SK-N-SH treated with all-trans-retinoic acid at 6 μM for 48 hours (cell line): Measurements from ENCODE around the gene FANCL.
"Not testable (repeated sequence)": the region's sequence is repeated elsewhere in the genome, so short reads cannot be mapped to it uniquely, and the experiment has no call there.

Experiments
- ATAC-seq: fragments of 200-7000 bp; cut with Tn5 transposase; 3 replicates; pipeline ENCODE4 v1.9.1; 2020; ENCODE audit warnings: mild to moderate bottlenecking, moderate library complexity
- ARNTL ChIP-seq: fragments of 450-650 bp; formaldehyde crosslinking; IDR thresholded peaks from 2 replicates; pipeline ENCODE4 v1.5.0; 2020; ENCODE audit warnings: low read depth, mild to moderate bottlenecking, moderate library complexity, borderline replicate concordance
- CREB5 ChIP-seq: fragments of 250-450 bp; sonication (Bioruptor Pico); IDR thresholded peaks from 2 replicates; pipeline ENCODE4 v1.5.1; 2020; ENCODE audit warnings: low read depth, mild to moderate bottlenecking, moderate library complexity
- CSDC2 ChIP-seq: fragments of 250-450 bp; sonication (Bioruptor Pico); IDR thresholded peaks from 2 replicates; pipeline ENCODE4 v1.5.0; 2020; ENCODE audit warnings: mild to moderate bottlenecking, moderate library complexity
- CSRNP3 ChIP-seq: fragments of 250-450 bp; sonication (Bioruptor Pico); IDR thresholded peaks from 2 replicates; pipeline ENCODE4 v1.5.1; 2021; ENCODE audit warnings: mild to moderate bottlenecking, moderate library complexity
- ESRRG ChIP-seq: fragments of 250-450 bp; sonication (Bioruptor Pico); IDR thresholded peaks from 2 replicates; pipeline ENCODE4 v1.6.1; 2021; ENCODE audit warnings: mild to moderate bottlenecking
- GLIS3 ChIP-seq: fragments of 250-450 bp; sonication (Bioruptor Pico); IDR thresholded peaks from 2 replicates; pipeline ENCODE4 v1.5.0; 2020; ENCODE audit warnings: mild to moderate bottlenecking, moderate library complexity
- ISL1 ChIP-seq: fragments of 250-450 bp; sonication (Bioruptor Pico); IDR thresholded peaks from 2 replicates; pipeline ENCODE4 v2.1.2; 2022; ENCODE audit warnings: mild to moderate bottlenecking, moderate library complexity
- OSR1 ChIP-seq: fragments of 250-450 bp; sonication (Bioruptor Pico); IDR thresholded peaks from 2 replicates; pipeline ENCODE4 v1.8.0; 2022; ENCODE audit warnings: moderate library complexity, mild to moderate bottlenecking, inconsistent platforms
- PPARA ChIP-seq: fragments of 250-450 bp; sonication (Bioruptor Pico); IDR thresholded peaks from 2 replicates; pipeline ENCODE4 v1.5.0; 2020; ENCODE audit warnings: mild to moderate bottlenecking, borderline replicate concordance
- RARB ChIP-seq: fragments of 250-450 bp; sonication (Bioruptor Pico); IDR thresholded peaks from 2 replicates; pipeline ENCODE4 v1.8.0; 2021; ENCODE audit warnings: mild to moderate bottlenecking, moderate library complexity
- SNAI2 ChIP-seq: fragments of 250-450 bp; sonication (Bioruptor Pico); IDR thresholded peaks from 2 replicates; pipeline ENCODE4 v1.5.0; 2020; ENCODE audit warnings: mild to moderate bottlenecking, moderate library complexity
- TCF4 ChIP-seq: fragments of 250-450 bp; sonication (Bioruptor Pico); IDR thresholded peaks from 2 replicates; pipeline ENCODE4 v1.8.0; 2021; ENCODE audit warnings: mild to moderate bottlenecking, moderate library complexity, borderline replicate concordance
- TSHZ2 ChIP-seq: fragments of 250-450 bp; sonication (Bioruptor Pico); IDR thresholded peaks from 2 replicates; pipeline ENCODE4 v1.5.0; 2020; ENCODE audit warnings: mild to moderate bottlenecking, moderate library complexity
- ZC3H10 ChIP-seq: fragments of 250-450 bp; sonication (Bioruptor Pico); IDR thresholded peaks from 2 replicates; pipeline ENCODE4 v1.5.1; 2021; ENCODE audit warnings: mild to moderate bottlenecking, moderate library complexity
- ZFP3 ChIP-seq: fragments of 250-450 bp; sonication (Bioruptor Pico); IDR thresholded peaks from 2 replicates; pipeline ENCODE4 v1.5.0; 2020; ENCODE audit warnings: mild to moderate bottlenecking, moderate library complexity
- ZFP30 ChIP-seq: fragments of 450-650 bp; formaldehyde crosslinking; IDR thresholded peaks from 2 replicates; pipeline ENCODE4 v1.5.0; 2022; ENCODE audit warnings: mild to moderate bottlenecking, moderate library complexity
- ZNF565 ChIP-seq: fragments of 450-650 bp; formaldehyde crosslinking; conservative IDR thresholded peaks from 2 replicates; pipeline ENCODE4 v1.5.0; 2020; ENCODE audit warnings: low read depth, mild to moderate bottlenecking, moderate library complexity
- ZNF70 ChIP-seq: fragments of 450-650 bp; formaldehyde crosslinking; IDR thresholded peaks from 2 replicates; pipeline ENCODE4 v1.5.0; 2020; ENCODE audit warnings: mild to moderate bottlenecking, moderate library complexity
- TF ChIP-seq, protein P1 (sequence below): fragments of 250-450 bp; sonication (Bioruptor Pico); IDR thresholded peaks from 2 replicates; pipeline ENCODE4 v1.8.0; 2020; ENCODE audit warnings: mild to moderate bottlenecking, moderate library complexity, borderline replicate concordance
- TF ChIP-seq, protein P2 (sequence below): fragments of 250-450 bp; sonication (Bioruptor Pico); IDR thresholded peaks from 2 replicates; pipeline ENCODE4 v1.8.0; 2021; ENCODE audit warnings: low read depth, mild to moderate bottlenecking, moderate library complexity, borderline replicate concordance

The FANCL gene

GRCh38 chr2:58268685-58269084 lies 27.6 kb upstream of the FANCL start:
- ATAC-seq = no peak
- no peak for TF ChIP-seq CSRNP3 (CRISPR knock-in tag)
- no peak for TF ChIP-seq ZFP3
- no peak for TF ChIP-seq ESRRG (CRISPR knock-in tag)
- no peak for TF ChIP-seq CSDC2 (CRISPR knock-in tag)
- TF ChIP-seq, all 23 proteins: peak for 0

GRCh38 chr2:58266211-58266610 lies 25.1 kb upstream of the FANCL start:
- TF ChIP-seq TSHZ2 (CRISPR knock-in tag) (no peak), GLIS3 (CRISPR knock-in tag) (no peak), ZC3H10 (CRISPR knock-in tag) (no peak)
- ATAC-seq = no peak

GRCh38 chr2:58261209-58261608 lies 20.1 kb upstream of the FANCL start:
- TF ChIP-seq ZNF70 (CRISPR knock-in tag) (no peak), ESRRG (CRISPR knock-in tag) (no peak), GLIS3 (CRISPR knock-in tag) (no peak), ARNTL (CRISPR knock-in tag) (no peak), OSR1 (CRISPR knock-in tag) (no peak), ZC3H10 (CRISPR knock-in tag) (no peak), ZFP3 (no peak), SNAI2 (no peak), CSRNP3 (CRISPR knock-in tag) (no peak), CREB5 (CRISPR knock-in tag) (no peak), PPARA (CRISPR knock-in tag) (no peak), RARB (no peak), ISL1 (CRISPR knock-in tag) (no peak), ZFP30 (CRISPR knock-in tag) (no peak), ZNF565 (CRISPR knock-in tag) (no peak), TSHZ2 (CRISPR knock-in tag) (no peak), TCF4 (CRISPR knock-in tag) (no peak), CSDC2 (CRISPR knock-in tag) (no peak)
- TF ChIP-seq, protein P1, sequence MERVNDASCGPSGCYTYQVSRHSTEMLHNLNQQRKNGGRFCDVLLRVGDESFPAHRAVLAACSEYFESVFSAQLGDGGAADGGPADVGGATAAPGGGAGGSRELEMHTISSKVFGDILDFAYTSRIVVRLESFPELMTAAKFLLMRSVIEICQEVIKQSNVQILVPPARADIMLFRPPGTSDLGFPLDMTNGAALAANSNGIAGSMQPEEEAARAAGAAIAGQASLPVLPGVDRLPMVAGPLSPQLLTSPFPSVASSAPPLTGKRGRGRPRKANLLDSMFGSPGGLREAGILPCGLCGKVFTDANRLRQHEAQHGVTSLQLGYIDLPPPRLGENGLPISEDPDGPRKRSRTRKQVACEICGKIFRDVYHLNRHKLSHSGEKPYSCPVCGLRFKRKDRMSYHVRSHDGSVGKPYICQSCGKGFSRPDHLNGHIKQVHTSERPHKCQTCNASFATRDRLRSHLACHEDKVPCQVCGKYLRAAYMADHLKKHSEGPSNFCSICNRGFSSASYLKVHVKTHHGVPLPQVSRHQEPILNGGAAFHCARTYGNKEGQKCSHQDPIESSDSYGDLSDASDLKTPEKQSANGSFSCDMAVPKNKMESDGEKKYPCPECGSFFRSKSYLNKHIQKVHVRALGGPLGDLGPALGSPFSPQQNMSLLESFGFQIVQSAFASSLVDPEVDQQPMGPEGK (CRISPR knock-in tag) = no peak
- TF ChIP-seq, protein P2, sequence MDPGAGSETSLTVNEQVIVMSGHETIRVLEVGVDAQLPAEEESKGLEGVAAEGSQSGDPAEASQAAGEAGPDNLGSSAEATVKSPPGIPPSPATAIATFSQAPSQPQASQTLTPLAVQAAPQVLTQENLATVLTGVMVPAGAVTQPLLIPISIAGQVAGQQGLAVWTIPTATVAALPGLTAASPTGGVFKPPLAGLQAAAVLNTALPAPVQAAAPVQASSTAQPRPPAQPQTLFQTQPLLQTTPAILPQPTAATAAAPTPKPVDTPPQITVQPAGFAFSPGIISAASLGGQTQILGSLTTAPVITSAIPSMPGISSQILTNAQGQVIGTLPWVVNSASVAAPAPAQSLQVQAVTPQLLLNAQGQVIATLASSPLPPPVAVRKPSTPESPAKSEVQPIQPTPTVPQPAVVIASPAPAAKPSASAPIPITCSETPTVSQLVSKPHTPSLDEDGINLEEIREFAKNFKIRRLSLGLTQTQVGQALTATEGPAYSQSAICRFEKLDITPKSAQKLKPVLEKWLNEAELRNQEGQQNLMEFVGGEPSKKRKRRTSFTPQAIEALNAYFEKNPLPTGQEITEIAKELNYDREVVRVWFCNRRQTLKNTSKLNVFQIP (CRISPR knock-in tag) = no peak
- ATAC-seq = no peak

GRCh38 chr2:58258456-58258855 lies 17.3 kb upstream of the FANCL start:
- ATAC-seq = not testable (repeated sequence)

GRCh38 chr2:58251331-58252201 lies 10.4 kb upstream of the FANCL start:
- ATAC-seq = not testable (repeated sequence)
